ELF-1 (cell line): ENCODE results near the gene ZNRF2.

Experiments
- DNase-seq: peaks from one replicate; pipeline ENCODE4 v3.0.0-alpha.2; 2016; ENCODE audit warnings: low read depth, low spot score

ZNRF2 gene

DNA sequence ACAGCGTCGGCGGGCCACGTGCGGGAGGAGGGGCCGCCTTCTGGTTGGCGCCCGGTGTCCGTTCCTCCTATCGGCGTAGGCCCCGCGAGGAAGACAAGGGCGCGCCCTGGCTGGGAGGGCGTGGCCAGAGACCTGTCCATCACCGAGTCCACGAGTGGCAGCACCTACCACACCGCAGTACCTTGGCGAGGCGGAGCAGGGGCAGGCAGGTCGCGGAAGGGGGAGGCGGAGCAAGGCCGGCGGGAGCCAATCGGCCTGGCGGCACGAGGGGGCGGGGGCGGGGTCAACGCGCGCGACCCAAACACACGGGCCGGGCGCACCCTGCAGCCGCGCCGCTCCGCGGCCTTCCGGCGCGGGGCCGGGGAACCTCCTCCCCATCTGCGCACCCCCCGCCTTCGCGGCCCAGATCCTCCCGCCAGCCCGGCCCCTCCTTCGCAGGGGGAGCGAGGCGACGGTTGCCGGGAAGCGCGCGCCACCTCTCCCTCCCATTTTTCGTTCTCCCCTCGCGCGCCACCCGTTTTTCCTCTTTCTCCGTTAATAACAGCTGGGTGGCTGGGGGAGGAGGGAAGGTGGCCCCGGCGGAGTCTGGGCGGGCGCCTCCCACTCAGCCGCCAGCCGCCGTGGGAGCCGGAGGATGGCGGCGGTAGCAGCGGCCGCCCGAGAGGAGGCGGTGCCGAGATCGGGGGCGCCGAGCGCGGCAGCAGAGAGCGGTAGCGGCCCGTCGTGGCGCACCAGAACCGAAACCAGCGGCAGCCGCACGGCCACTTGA is at the start of gene ZNRF2:
Gene ZNRF2 (plus strand): TSS at position 300 of the 769 bp plus-strand sequence. CDS start 761 bp downstream, outside the sequence.
- DNase-seq = peak; percentile 99

DNA sequence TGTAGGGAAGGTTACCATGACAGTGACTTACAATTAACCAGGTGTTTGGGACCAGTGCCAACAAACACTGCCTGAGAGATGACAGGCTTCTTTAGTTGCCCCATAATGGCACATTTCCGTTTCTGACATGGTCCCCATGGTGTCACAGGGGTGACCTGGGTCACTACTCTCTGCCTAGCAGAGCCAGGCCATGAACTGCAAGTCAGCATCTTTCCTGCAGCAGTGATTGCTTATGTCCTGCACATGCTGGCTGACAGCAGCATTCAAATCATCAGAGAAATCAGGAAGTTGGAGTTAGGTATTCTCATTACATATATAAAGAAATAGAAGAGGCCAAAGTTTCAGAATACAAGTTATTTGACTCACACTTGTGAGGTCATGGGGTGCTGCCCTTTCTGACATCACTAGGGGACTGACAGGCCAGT is 47.1 kb upstream of the ZNRF2 start:
- no peak for DNase-seq

DNA sequence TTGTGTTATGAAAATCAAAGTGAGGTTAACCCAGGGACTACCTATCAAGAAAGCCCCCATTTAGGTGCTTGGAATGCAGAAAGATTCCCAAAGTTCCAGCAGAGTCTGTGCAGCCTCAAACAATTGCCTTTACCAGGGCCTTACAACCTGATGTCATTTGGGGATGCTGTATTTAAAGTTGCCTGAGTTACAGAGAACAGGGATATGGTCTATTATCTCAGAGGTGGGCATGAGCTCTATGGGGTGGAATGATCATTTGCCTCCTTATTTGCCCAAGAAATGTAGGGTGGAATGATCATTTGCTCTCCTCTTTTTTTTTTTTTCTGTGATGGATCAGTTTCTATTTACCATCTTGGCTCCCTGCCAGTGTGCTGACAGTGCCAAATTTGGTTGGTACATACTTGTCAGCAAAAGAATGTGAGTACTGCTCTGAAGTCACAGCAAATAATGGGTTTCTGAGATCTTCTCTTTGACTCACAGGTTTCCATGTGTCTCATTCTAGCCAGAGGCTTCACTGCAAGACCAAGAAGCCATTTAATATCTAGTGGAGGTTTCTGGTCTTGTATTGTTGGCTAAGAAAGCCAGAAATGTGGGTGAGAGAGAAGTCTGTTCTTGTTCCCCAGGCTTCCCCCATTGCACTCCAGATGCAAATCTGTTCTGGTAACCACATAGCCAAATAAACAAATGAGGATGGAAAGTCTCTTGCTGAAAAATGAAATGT is 45.5 kb upstream of the ZNRF2 start:
- DNase-seq = no peak

DNA sequence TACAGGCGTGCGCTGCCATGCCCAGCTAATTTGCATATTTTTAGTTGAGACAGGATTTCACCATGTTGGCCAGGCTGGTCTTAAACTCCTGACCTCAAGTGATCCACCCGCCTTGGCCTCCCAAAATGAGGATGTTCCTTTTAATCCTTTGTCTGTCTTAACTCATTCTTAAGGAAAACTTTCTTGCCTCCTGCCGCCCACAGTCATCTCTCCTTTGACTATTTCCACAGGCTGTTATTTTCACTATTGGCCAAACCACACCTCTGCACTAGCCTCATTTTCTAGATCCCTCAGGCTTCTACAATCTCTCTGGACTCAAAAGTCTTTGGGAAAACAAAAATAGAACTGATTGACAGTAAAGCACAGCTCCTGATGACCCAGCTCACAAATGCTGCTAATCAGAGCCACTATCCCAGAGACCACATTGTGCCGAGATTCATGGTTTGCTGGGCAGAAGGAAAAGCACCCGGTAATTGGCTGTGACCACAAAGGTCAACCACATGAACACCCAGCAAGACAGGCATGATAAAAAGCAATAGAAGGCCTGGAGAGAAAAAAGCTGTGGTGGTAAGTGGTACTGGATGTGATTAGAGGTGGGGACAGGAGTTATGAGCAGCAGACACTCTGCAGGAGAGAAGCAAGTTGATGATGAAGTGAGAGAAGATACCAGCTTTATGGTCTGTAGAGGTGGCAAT is 44.1 kb upstream of the ZNRF2 start:
- no peak for DNase-seq

DNA sequence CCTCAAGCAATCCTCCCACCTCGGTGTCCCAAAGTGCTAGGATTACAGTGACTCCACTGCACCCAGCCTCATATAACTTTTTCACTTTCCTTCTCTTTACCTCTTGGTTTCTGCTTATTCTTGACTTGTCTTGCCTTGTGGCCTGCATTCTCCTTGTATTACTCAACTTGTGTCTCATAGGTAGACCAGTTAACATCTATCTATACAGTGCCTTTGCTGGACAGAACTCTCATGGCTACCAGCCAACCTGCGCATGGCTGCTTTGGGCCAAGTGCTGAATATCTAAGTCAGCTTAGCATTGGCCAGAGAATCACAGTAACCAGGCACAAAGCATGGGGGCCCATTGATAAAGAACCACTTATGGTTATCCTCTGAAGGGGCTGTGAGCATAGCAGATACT is 42.6 kb upstream of the ZNRF2 start:
- DNase-seq = no peak

DNA sequence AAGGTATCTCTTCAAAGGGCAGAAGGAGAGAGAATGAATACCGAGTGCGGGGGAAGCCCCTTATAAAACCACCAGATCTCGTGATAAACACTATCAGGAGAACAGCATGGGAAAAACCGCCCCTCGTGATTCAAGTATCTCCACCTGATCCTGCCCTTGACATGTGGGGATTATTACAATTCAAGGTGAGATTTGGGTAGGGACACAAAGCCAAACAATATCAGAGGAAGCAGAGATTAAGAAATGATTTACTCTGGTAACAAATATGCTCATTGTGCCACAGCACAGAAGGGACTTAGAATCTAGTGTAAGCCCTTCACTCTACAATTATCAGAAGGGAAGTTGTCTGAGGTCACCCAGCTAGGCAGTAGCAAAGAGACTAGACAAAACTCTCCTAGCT is 40.1 kb upstream of the ZNRF2 start:
- DNase-seq = no peak

DNA sequence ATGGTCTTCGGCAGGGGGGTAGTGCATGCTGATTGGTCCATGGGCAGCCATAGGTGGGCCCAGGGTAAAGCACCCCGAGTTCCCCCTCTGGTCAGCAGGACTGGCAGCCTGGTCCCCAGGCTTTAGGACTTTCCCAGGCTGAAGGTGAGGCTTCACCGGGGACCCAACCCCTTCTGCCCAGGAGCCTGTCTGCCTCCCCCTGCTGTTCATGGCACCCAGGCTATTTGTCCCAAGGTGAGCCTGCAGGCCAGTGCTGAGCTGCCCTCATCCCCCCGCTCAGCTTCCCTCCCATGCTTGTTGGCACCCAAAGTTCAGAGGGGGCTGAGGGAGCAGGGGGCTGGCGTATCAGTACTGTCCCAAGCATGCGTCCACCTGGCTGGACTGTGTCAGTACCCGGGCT is 38.5 kb upstream of the ZNRF2 start:
- no peak for DNase-seq

DNA sequence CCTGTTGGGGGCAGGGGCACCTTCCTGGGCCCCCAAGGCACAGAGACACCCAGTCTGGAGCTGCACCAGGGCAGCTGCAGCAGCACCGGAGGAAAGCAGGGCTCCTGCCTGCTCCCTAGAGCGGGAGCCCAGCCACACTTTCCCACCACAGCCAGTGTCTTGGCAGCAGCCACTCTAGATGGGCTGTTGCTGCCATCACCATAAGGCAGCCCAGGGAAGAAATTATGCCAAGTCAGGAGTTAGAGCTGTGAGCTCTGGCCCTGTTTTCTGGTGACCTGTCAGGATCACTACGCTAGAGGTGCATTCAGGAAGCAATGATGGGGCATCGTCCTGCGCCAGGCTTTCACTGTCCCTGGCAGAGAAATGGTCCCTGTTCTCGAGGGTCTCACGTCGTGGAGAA is 38.0 kb upstream of the ZNRF2 start:
- no peak for DNase-seq

DNA sequence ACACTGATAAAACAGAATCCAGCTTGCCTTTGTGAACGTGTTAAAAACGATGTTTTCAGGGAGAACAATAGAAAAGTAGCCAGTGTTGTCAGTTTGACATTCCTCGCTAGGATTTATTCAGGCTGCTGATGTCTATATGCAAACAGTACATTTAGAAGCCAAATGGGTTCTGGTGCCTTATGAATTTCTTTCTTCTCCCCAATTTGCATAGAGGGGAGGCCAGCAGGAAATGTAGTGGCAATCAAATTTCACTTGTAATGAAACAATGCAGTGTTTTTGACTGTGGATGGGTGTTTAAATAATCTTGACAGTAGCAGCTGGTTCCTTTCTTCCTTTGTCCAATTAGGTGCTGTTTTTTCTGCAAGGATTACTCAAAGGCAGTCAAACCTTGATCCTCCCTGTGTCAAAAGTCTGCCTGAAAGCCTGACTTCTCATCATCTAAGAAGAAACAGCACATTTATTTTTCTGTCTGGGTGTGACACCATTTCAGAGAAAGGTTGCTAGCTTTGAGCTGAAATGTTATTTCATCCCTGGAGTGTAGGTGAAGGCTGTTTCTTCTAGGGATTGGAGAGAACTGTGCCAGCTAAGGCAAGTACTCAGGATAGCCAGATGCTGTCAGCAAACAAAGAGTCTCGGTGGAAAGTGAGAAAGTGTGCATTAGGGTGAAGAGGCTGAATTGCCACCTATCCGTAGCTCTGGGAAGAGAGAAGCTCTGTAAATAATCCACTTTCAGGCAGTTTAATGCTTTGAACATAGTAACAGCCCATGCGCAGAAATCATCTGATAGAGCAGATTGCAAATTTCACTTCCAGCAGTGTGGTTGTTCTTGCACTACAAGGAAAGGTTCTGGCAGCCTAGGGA is 36.6 kb upstream of the ZNRF2 start:
- no peak for DNase-seq

DNA sequence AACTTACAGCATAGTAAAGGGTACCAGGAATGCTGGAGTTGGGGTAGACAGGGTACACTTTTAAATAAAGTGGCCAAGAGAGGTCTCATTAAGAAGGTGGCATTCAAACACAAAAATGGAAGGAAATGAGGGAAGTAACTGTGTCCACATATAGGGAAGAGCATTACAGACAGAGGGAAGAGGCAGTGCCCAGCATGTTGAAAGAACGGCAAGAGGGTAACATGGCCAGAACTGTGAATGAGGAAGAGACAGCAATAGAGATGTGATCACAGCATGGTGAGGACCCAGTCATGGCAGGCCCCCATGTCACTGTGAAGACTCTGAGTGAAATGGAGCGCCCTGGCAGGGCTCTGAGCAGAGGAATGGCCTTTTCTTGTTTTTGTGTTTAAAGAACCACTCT is 35.1 kb upstream of the ZNRF2 start:
- DNase-seq = no peak

DNA sequence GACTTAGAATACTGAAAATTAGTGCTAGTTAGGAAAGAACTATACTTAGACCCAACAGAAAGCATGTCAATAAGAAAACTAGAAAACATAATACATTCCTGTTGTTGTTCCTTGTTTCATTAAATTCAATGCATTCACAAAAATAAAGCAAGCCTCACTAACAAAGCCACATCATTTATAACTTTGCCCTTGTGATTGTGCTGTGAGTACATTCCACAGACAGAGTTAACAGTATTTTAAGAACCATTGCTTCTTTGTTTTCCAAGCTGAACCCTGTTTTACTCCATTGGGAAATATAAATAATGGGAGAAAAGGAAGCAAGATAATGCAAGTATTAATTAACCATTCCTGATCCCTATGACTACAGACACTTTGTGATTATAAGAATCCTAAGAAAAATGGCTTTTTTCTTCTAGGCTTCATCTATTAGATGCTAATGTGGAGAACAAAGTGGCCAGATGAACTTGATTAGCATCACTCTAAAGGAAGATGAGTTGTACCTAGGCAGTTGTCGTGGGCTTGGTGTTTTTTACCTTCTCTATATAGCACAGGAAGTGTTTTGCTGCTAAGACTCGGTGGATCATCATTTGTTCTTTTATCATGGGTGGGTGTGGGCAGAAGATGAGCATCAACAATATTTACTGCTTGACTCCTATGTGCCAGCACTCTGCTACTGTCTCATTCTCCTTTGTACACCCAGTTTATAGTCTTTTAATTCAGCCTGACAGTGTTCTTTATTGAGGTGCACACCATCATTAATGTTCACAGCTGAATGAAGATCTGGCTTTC is 34.2 kb upstream of the ZNRF2 start:
- DNase-seq = no peak

DNA sequence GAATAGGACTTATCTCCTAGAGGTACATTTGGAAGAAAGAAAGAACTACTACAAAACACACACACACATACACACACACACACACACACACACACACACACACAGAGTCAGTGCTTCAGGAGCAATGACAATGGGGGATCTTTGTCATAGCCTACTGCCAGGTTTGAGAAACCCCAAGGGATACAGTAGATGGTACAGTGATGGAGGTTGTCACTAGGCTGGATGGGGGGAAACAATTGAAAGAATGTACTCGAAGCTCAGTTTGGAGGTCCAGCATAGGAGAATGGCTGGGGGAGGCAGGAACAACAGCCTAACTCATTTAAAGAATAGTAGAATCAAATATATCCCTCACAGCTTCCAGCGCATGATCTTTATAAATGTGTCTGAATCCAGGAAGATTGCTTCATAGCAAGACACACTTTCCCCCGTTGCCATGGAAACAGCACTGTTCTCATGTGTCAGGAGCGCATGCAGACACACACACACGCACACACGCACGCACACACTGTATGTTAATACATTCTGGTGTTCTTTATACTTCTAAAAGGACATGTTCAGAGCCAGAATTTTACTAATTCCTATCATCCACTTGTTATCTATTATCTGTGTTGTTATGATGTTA is 32.6 kb upstream of the ZNRF2 start:
- no peak for DNase-seq

DNA sequence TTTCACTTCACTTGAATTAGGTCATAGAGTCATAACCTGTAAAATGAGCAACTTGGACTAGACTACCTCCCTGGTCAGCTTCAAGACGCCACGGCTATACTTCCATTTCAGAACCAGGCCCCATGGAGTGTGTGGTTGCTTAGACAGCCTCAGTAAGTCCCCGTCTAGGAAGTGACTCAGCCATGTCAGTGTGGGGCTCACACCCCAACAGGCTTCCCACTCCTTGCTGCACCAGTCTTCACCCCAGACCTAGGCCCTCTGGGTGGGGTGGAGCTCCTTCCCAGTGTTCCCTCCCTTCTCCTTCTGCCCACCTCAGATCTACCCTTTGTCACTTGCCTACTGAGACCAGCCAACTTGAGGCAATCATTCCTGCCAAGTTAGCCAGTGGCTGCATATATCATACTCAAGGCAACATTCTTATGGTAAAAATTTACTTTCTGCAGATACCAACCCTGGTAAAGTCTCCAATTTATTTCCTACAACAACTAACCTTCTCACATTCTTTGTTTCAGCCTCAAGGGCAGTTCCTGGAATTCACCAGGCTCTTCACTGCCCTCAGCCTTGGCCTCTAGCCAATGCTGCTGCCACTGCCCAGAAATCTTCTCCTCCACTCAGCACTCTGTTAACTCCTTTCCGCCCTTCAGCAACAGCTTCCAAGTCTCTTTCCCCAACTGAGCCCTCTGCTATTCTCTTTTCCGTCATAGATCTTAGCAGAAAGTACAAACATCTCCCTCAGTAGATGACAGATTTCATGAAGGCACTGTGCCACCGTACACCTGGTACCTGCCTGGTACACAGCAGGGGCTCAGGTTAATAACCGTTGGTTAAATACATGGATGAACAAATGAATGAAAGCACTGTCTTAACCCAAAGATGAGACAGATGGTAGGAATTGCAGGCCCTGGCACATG is 31.3 kb upstream of the ZNRF2 start:
- no peak for DNase-seq

DNA sequence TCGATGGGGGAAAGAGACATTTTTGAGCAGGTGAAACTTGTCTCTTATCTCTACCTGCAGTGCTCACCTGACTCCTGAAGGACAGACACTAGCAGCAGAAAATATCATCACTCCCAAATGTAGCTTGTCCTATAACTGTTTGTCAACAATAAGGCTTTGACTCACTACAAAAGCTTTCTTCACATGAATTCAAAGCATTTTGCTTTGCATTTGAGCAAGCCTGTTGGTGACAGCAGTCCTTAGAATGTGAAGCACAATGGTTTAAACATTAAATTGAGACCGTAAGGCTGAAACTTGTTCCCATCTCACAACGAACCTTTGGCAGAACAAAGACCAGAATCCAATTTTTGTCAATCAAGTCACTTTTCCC is 30.6 kb upstream of the ZNRF2 start:
- DNase-seq = no peak

DNA sequence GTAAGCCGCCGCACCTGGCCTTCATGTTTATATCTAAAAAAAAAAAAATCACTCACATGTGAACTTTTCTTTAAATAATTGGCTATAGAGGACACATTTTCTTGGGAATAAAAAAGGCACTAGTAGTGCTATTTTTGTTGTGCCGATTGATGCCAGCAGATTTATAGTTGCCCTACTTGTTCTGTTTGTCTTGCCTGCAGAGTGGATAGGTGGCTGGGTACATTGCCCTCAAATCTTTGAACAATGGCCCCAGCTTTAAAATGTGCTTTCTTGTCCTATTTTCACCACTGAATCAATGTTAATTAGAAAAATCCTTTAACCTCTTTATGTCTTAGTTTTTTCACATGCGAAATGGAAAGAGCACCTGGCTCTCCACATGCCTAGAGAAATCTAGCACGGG is 30.1 kb upstream of the ZNRF2 start:
- no peak for DNase-seq

DNA sequence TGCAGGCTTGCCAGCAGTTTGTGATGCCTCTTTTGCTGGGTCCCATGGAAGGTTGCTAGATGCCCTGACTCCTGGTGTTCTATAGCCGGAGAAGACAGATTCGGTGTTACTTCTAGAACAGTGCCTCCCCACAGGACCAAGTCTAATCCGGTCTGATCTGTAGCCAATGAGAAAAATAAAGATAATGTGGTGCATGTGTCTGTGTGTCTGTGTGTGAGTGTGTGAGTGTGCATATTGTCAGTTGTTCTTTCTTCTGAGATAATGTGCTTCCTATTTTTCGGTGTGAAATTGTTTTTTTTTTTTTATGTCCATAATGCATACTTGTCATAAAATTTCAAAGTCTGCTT is 29.7 kb upstream of the ZNRF2 start:
- no peak for DNase-seq

DNA sequence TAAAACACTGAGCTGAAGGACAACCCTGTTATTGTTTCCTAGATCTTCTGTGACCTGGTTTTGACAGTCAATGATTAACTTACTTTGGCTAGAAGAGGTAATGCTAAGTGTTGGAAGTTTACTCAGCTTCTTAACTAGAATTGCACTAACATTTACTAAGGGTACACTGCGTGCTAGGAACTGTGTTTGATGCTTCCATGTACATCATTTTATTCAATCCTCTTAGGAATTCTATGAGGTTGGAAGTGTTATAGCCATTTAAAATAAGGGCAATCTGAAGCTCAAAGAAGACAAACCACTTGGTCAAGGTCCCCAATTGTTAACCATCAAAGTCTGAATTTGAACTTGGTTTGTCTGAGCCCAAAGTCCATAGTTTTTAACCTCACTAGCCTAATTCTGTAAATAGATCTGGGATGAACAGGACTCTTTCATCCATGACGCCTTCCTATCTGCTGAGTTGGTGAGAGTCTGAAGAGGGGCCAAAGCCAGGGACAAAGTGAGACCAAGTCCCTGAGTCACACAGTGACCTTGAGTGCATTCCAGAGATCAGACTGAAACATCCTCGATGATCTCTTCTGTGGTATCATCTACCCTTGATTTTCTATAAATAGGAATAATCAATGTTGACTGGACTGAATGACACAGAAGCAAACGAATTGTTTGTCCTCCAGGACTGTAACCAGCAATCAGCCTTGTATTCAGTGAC is 29.2 kb upstream of the ZNRF2 start:
- no peak for DNase-seq

DNA sequence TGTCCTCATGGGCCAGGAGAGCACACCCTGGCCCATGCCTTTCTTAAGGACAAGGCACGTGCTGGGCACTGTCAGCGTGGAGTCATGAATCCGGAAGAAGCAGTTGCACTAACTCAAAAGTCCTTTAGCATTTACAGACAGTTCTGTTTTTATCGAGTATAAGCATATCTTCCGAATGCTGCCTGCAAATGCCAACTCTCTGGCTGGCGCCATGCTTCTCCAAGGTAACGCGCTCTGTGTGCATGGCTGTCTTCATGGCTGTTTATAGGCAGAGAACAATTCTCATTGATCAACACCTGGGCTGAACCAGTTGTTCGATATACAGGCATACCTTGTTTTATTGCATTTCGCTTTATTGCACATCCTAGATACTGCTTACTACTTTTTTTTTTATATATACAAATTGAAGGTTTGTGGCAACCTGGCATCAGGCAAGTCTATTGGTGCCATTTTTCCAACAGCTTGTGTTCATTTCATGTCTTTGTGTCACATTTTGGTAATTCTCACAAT is 28.0 kb upstream of the ZNRF2 start:
- no peak for DNase-seq
